Measurements from ENCODE around the gene SMYD4. TPM values are rescaled to one million over a fixed set of nuclear protein-coding genes. Genes with fewer than 3 reads are reported as not detected.

SMYD4 gene
- polyA plus RNA-seq, 1 donor from 2014 or later, result 6.8 TPM

DNA sequence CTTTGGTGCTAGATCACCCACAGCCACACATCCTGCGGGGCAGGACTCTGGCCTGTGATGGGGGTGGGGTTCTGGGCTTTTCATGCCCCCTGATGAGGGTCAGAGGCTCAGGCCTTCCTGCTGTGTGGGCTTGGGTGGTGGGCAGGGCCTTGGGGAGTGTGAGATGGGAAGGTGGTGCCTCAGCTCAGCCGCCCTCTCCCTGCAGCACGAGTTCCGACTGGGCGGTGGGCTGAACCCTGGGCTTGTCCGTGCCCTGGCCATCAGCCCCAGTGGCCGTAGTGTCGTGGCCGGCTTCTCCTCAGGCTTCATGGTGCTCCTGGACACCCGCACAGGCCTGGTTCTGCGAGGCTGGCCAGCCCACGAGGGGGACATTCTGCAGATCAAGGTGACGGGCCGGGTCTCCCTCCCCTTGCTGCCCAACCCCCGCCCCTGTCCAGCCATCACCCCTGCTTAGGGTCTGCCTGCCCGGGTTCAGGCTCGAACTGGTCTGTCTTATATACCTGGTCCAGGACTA is 93.8 kb downstream of the SMYD4 start:
- no peak for TF ChIP-seq RAD21 (conservative IDR thresholded peaks at IDR 0.05)
- TF ChIP-seq CTCF (IDR thresholded peaks at IDR 0.05; ENCODE audit: poor library complexity, severe bottlenecking), result no peak
- no peak for TF ChIP-seq EP300 (conservative IDR thresholded peaks at IDR 0.05; ENCODE audit: poor library complexity, severe bottlenecking)
- TF ChIP-seq, protein P1, sequence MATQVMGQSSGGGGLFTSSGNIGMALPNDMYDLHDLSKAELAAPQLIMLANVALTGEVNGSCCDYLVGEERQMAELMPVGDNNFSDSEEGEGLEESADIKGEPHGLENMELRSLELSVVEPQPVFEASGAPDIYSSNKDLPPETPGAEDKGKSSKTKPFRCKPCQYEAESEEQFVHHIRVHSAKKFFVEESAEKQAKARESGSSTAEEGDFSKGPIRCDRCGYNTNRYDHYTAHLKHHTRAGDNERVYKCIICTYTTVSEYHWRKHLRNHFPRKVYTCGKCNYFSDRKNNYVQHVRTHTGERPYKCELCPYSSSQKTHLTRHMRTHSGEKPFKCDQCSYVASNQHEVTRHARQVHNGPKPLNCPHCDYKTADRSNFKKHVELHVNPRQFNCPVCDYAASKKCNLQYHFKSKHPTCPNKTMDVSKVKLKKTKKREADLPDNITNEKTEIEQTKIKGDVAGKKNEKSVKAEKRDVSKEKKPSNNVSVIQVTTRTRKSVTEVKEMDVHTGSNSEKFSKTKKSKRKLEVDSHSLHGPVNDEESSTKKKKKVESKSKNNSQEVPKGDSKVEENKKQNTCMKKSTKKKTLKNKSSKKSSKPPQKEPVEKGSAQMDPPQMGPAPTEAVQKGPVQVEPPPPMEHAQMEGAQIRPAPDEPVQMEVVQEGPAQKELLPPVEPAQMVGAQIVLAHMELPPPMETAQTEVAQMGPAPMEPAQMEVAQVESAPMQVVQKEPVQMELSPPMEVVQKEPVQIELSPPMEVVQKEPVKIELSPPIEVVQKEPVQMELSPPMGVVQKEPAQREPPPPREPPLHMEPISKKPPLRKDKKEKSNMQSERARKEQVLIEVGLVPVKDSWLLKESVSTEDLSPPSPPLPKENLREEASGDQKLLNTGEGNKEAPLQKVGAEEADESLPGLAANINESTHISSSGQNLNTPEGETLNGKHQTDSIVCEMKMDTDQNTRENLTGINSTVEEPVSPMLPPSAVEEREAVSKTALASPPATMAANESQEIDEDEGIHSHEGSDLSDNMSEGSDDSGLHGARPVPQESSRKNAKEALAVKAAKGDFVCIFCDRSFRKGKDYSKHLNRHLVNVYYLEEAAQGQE (IDR thresholded peaks at IDR 0.05; ENCODE audit: borderline replicate concordance), result no peak
- TF ChIP-seq TAF1 (IDR thresholded peaks at IDR 0.05; ENCODE audit: low read depth), result no peak
- TF ChIP-seq SMC3 (conservative IDR thresholded peaks at IDR 0.05; ENCODE audit: poor library complexity), result no peak
- no peak for TF ChIP-seq MXI1 (conservative IDR thresholded peaks at IDR 0.05; ENCODE audit: poor library complexity, severe bottlenecking)
- no peak for TF ChIP-seq EZH2 (IDR thresholded peaks at IDR 0.05; ENCODE audit: borderline replicate concordance, insufficient read depth, low read length, poor library complexity, severe bottlenecking)
- TF ChIP-seq POLR2AphosphoS5 (IDR thresholded peaks at IDR 0.05), result no peak
- Histone ChIP-seq H3K4me3 (ENCODE audit: low read length) (no peak overlapping the region), H2AFZ (ENCODE audit: low read depth, low read length) (no peak overlapping the region), H3K9me2 (ENCODE audit: insufficient read depth, low read length) (no peaks in the 10 kb centered on the region), H3F3A (ENCODE audit: insufficient read depth, low read length, poor library complexity, severe bottlenecking) (no peaks in the 10 kb centered on the region), H3K79me2 (replicated peaks; ENCODE audit: insufficient read depth, low read length) (no peaks in the 10 kb centered on the region), H3K4me2 (ENCODE audit: low read length) (no peak overlapping the region), H3K36me3 (ENCODE audit: insufficient read depth, low read length) (no peaks in the 10 kb centered on the region), H3K9ac (ENCODE audit: low read length) (no peak overlapping the region), H3K27me3 (ENCODE audit: insufficient read depth, low read depth, low read length) (no peaks in the 10 kb centered on the region), H3K27ac (ENCODE audit: low read length) (no peak overlapping the region), H3K9me3 (ENCODE audit: low read length) (no peaks in the 10 kb centered on the region), H4K20me1 (ENCODE audit: insufficient read depth) (no peaks in the 10 kb centered on the region)

- no peak overlapping the region for H2AFZ ChIP-seq (ENCODE audit: low read depth, low read length)
- no peaks in the 10 kb centered on the region for H3F3A ChIP-seq (ENCODE audit: insufficient read depth, low read length, poor library complexity, severe bottlenecking)
- H3K4me2 ChIP-seq (ENCODE audit: low read length), result no peak overlapping the region
- H4K20me1 ChIP-seq (ENCODE audit: insufficient read depth), result no peaks in the 10 kb centered on the region
- no peaks in the 10 kb centered on the region for H3K27me3 ChIP-seq (ENCODE audit: insufficient read depth, low read depth, low read length)
- H3K9me2 ChIP-seq (ENCODE audit: insufficient read depth, low read length), result no peaks in the 10 kb centered on the region
- H3K4me3 ChIP-seq (ENCODE audit: low read length), result no peak overlapping the region
- H3K9ac ChIP-seq (ENCODE audit: low read length), result no peak overlapping the region
- H3K9me3 ChIP-seq (ENCODE audit: low read length), result no peaks in the 10 kb centered on the region
- TF ChIP-seq POLR2AphosphoS5 (IDR thresholded peaks at IDR 0.05), result no peak
- no peak for TF ChIP-seq CTCF (IDR thresholded peaks at IDR 0.05; ENCODE audit: poor library complexity, severe bottlenecking)
- TF ChIP-seq MXI1 (conservative IDR thresholded peaks at IDR 0.05; ENCODE audit: poor library complexity, severe bottlenecking), result no peak
- TF ChIP-seq, protein P1 (IDR thresholded peaks at IDR 0.05; ENCODE audit: borderline replicate concordance), result no peak
- TF ChIP-seq SMC3 (conservative IDR thresholded peaks at IDR 0.05; ENCODE audit: poor library complexity), result no peak
- TF ChIP-seq EZH2 (IDR thresholded peaks at IDR 0.05; ENCODE audit: borderline replicate concordance, insufficient read depth, low read length, poor library complexity, severe bottlenecking), result no peak
- no peaks in the 10 kb centered on the region for H3K36me3 ChIP-seq (ENCODE audit: insufficient read depth, low read length)
- H3K27ac ChIP-seq (ENCODE audit: low read length), result no peak overlapping the region
- no peaks in the 10 kb centered on the region for H3K79me2 ChIP-seq (replicated peaks; ENCODE audit: insufficient read depth, low read length)
Measured at GRCh38 chr17:1735418-1735817, 94.3 kb downstream of the SMYD4 start.

Measured in neural cell (in vitro differentiated cells).